ENCODE measurements around the gene BDH1.

BDH1 gene

GRCh38 chr3:197546307-197547085, 9.3 kb downstream of the BDH1 start:
- no peak for TF ChIP-seq CSRNP3 (CRISPR knock-in tag; IDR thresholded peaks at IDR 0.05)
- no peak for TF ChIP-seq ARNTL (CRISPR knock-in tag; IDR thresholded peaks at IDR 0.05; ENCODE audit: borderline replicate concordance, low read depth)
- no peak for TF ChIP-seq OSR1 (CRISPR knock-in tag; IDR thresholded peaks at IDR 0.05)
- TF ChIP-seq CSDC2 (CRISPR knock-in tag; IDR thresholded peaks at IDR 0.05): no peak
- TF ChIP-seq, protein P1, sequence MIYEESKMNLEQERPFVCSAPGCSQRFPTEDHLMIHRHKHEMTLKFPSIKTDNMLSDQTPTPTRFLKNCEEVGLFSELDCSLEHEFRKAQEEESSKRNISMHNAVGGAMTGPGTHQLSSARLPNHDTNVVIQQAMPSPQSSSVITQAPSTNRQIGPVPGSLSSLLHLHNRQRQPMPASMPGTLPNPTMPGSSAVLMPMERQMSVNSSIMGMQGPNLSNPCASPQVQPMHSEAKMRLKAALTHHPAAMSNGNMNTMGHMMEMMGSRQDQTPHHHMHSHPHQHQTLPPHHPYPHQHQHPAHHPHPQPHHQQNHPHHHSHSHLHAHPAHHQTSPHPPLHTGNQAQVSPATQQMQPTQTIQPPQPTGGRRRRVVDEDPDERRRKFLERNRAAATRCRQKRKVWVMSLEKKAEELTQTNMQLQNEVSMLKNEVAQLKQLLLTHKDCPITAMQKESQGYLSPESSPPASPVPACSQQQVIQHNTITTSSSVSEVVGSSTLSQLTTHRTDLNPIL (CRISPR knock-in tag; IDR thresholded peaks at IDR 0.05; ENCODE audit: low read depth): no peak
- TF ChIP-seq, protein P2, sequence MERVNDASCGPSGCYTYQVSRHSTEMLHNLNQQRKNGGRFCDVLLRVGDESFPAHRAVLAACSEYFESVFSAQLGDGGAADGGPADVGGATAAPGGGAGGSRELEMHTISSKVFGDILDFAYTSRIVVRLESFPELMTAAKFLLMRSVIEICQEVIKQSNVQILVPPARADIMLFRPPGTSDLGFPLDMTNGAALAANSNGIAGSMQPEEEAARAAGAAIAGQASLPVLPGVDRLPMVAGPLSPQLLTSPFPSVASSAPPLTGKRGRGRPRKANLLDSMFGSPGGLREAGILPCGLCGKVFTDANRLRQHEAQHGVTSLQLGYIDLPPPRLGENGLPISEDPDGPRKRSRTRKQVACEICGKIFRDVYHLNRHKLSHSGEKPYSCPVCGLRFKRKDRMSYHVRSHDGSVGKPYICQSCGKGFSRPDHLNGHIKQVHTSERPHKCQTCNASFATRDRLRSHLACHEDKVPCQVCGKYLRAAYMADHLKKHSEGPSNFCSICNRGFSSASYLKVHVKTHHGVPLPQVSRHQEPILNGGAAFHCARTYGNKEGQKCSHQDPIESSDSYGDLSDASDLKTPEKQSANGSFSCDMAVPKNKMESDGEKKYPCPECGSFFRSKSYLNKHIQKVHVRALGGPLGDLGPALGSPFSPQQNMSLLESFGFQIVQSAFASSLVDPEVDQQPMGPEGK (CRISPR knock-in tag; IDR thresholded peaks at IDR 0.05; ENCODE audit: borderline replicate concordance): no peak
- no peak for ATAC-seq

- no peak for ATAC-seq
- TF ChIP-seq CSRNP3 (CRISPR knock-in tag; IDR thresholded peaks at IDR 0.05): no peak
- TF ChIP-seq CSDC2 (CRISPR knock-in tag; IDR thresholded peaks at IDR 0.05): no peak
These were observed 10.2 kb downstream of the BDH1 start for GRCh38 chr3:197545571-197545970.

- TF ChIP-seq TCF4 (CRISPR knock-in tag; IDR thresholded peaks at IDR 0.05; ENCODE audit: borderline replicate concordance) (no peak), ZNF8 (CRISPR knock-in tag; IDR thresholded peaks at IDR 0.05) (no peak), BACH2 (CRISPR knock-in tag; IDR thresholded peaks at IDR 0.05; ENCODE audit: borderline replicate concordance) (no peak), OSR1 (CRISPR knock-in tag; IDR thresholded peaks at IDR 0.05) (no peak), TOX (CRISPR knock-in tag; IDR thresholded peaks at IDR 0.05; ENCODE audit: borderline replicate concordance) (no peak), GLIS3 (CRISPR knock-in tag; IDR thresholded peaks at IDR 0.05) (no peak), ISL1 (CRISPR knock-in tag; IDR thresholded peaks at IDR 0.05) (no peak), TSHZ2 (CRISPR knock-in tag; IDR thresholded peaks at IDR 0.05) (no peak), ZFP3 (CRISPR knock-in tag; IDR thresholded peaks at IDR 0.05) (no peak), ESRRG (CRISPR knock-in tag; IDR thresholded peaks at IDR 0.05) (no peak), PPARA (CRISPR knock-in tag; IDR thresholded peaks at IDR 0.05; ENCODE audit: borderline replicate concordance) (no peak)
- TF ChIP-seq, protein P2 (CRISPR knock-in tag; IDR thresholded peaks at IDR 0.05; ENCODE audit: borderline replicate concordance): no peak
- TF ChIP-seq, protein P1 (CRISPR knock-in tag; IDR thresholded peaks at IDR 0.05; ENCODE audit: low read depth): no peak
- TF ChIP-seq, protein P3, sequence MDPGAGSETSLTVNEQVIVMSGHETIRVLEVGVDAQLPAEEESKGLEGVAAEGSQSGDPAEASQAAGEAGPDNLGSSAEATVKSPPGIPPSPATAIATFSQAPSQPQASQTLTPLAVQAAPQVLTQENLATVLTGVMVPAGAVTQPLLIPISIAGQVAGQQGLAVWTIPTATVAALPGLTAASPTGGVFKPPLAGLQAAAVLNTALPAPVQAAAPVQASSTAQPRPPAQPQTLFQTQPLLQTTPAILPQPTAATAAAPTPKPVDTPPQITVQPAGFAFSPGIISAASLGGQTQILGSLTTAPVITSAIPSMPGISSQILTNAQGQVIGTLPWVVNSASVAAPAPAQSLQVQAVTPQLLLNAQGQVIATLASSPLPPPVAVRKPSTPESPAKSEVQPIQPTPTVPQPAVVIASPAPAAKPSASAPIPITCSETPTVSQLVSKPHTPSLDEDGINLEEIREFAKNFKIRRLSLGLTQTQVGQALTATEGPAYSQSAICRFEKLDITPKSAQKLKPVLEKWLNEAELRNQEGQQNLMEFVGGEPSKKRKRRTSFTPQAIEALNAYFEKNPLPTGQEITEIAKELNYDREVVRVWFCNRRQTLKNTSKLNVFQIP (CRISPR knock-in tag; IDR thresholded peaks at IDR 0.05; ENCODE audit: borderline replicate concordance, low read depth): no peak
- ATAC-seq: no peak
These were observed 10.7 kb downstream of the BDH1 start for GRCh38 chr3:197545101-197545500.
